Stimulated activated CD8-positive, alpha-beta memory T cell treated with anti-CD3 and anti-CD28 coated beads, Interleukin-7, amount 100 ng/mL, for 48 hours (primary cell): ENCODE data around the gene ODR4.
"Not testable (repeated sequence)": the region's sequence is repeated elsewhere in the genome, so short reads cannot be mapped to it uniquely, and the experiment has no call there.

Source experiments
- DNase-seq, 2 donors: peaks; one replicate each; pipeline ENCODE4 v3.0.0-alpha.2; 2020; ENCODE audit warnings: low read depth in 1 of 2; ENCODE audit errors: extremely low read depth in 1 of 2

ODR4 gene

GRCh38 chr1:186375152-186375928, at the start of gene ODR4, which contains the start of gene TPR:
ODR4 (plus strand) TSS chr1:186375838; CDS start chr1:186379786, 3,948 bp downstream.
TPR (minus strand) TSS chr1:186375253; CDS start chr1:186375028, 225 bp downstream.
- DNase-seq: peak; percentile 86 to 92

- DNase-seq: no peak
These were observed 49.6 kb upstream of the ODR4 start for GRCh38 chr1:186326009-186326408.

- DNase-seq: no peak
These were observed 48.3 kb upstream of the ODR4 start for GRCh38 chr1:186327331-186327730.

- no peak for DNase-seq
These were observed 44.9 kb upstream of the ODR4 start for GRCh38 chr1:186330758-186331157.

- DNase-seq: no peak
These were observed 38.1 kb upstream of the ODR4 start for GRCh38 chr1:186337554-186337953.

GRCh38 chr1:186340772-186341171, 34.9 kb upstream of the ODR4 start:
- no peak for DNase-seq

GRCh38 chr1:186347837-186348691, 27.6 kb upstream of the ODR4 start:
- not testable (repeated sequence) for DNase-seq

GRCh38 chr1:186374303-186375151, 1.1 kb upstream of the ODR4 start:
- DNase-seq: peak in 1 of 2 donors; percentile 12

GRCh38 chr1:186375929-186376319, 286 bp downstream of the ODR4 start:
- DNase-seq: no peak

- DNase-seq: no peak
These were observed 11.2 kb downstream of the ODR4 start for GRCh38 chr1:186386725-186387383.

- DNase-seq: no peak
These were observed 15.3 kb downstream of the ODR4 start for GRCh38 chr1:186390925-186391324.

GRCh38 chr1:186391841-186392240, 16.2 kb downstream of the ODR4 start:
- no peak for DNase-seq

GRCh38 chr1:186392711-186393110, 17.1 kb downstream of the ODR4 start:
- not testable (repeated sequence) for DNase-seq

GRCh38 chr1:186401446-186401845, 25.8 kb downstream of the ODR4 start:
- not testable (repeated sequence) for DNase-seq

- DNase-seq: no peak
These were observed 28.0 kb downstream of the ODR4 start for GRCh38 chr1:186403632-186404031.

GRCh38 chr1:186404454-186405051, 28.9 kb downstream of the ODR4 start:
- DNase-seq: no peak

- no peak for DNase-seq
These were observed 33.5 kb downstream of the ODR4 start for GRCh38 chr1:186409091-186409490.

- no peak for DNase-seq
These were observed 37.7 kb downstream of the ODR4 start for GRCh38 chr1:186413319-186413718.

- no peak for DNase-seq
These were observed 42.9 kb downstream of the ODR4 start for GRCh38 chr1:186418503-186418902.

GRCh38 chr1:186420311-186420710, 44.7 kb downstream of the ODR4 start:
- no peak for DNase-seq
